Ureter (tissue), 1 donor: ENCODE measurements around the gene IDH1. TPM values are rescaled to one million over a fixed set of nuclear protein-coding genes. Genes with fewer than 3 reads are reported as not detected.
"Not testable (repeated sequence)": the region's sequence is repeated elsewhere in the genome, so short reads cannot be mapped to it uniquely, and the experiment has no call there.

ENCODE experiments used
- DNase-seq: peaks from one replicate; pipeline ENCODE4 v3.0.0-alpha.2; 2020; ENCODE audit warnings: low spot score
- total RNA-seq: library from RNA; stranded (reverse); gene quantifications from one replicate; pipeline ENCODE4 v1.2.4, GENCODE V29; 2023
- donor health status: DM: yes; HTN: yes; CAD: no.

The IDH1 gene
- 488 TPM for total RNA-seq

DNA sequence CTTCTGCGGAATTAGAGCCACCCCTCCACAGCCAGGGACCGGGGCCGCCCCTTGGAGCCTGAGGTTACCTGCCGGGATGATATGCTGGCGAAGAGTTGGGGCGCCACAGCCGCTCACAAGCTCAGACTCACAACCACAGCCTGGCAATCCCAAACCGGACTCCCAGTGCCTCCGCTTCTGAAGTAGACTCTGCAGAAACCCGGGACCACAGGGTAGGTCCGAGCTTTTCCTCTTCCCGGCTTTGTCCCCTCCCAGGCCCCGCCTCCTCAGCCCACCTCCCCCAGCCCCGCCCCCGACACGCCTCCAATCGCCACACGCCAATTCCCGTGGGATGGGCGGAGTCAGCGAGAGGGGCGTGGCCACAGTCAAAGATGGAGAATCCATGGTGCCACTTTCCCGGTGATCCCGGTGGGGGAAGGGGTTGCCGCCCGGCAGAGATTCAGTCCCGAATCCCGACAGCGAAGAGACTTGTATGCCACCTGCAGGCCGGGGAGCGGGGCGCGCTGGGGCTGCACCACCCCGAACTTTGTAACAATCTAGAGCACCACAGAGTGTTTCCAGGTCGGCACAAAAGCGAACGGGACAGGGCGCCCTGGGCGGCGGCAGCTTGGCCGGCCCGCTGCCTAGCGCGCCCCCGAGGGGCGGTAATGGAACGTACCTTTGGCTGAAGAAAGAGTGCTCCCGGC is at the start of gene IDH1:
TSS of gene IDH1 (minus strand) at position 201 of the 686 bp plus-strand sequence. CDS start 3,520 bp downstream, outside the sequence.
- peak; percentile 98 for DNase-seq

DNA sequence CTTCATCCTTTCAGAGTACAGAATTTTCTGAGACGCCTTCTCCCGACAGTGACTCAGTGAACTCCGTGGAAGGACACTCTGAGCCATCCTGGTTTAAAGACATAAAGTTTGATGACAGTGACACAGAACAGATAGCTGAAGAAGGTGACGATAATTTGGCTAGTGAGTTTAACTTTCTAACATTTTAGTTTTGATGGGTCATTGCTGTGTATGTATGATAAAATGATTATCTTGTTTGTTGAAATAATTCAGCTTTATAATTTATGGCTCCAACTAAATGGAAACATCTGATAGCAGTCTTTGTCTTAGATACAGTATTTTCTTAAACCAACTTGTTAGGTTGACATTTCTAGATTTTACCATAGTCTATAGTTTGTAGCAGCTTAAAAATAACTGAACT is 49.3 kb upstream of the IDH1 start:
- DNase-seq = no peak

DNA sequence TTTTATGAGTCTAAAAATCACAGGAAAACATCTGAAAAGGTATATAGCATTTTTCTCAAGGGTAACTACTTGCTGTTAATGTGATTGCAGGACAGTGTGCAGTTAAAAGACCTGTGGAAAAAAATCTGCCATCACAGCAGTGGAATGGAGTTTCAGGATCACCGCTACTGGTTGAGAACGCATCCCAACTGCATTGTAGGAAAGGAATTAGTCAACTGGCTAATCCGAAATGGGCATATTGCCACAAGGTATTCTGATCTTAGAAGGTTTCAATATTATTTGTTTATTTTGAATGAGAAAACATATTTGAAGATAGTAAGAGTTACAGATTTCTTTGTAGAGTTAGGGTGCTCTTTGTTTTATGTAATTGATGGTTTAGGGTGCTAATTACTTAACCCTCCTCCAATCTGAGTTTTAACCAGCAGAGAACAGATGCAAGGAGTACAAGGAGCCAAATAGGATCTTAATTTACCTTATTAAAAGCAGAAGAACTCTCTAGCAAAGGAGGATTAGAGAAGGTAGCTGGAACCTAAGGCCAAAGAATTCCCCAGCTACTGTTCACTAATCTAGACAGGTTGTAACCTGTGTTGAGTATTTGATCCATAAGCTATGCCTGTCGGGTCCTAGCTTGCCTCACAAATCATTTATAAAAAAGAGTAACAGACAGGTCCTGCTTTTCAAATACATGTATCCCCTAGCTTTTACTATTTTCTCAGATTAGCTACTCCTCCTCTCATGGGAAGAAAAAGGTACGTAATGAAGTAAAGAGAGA is 46.2 kb upstream of the IDH1 start:
- DNase-seq = no peak

DNA sequence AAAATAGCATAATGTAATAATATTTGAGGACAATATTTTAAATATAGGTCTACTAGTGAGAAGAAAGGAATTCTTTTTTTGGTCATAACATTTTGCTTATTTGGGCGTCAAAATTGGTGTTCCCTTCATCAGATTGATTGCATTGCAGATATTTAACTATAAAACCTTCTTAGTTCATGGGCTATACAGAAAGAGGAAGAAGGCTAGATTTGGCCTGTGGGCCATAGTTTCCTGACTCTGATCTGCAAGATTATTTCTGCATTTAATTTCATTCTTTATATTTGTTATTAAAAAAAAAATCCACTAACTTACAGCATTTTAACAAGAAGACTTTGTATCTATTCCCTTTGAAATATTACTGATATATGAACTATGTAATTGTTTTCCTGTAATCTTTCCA is 43.1 kb upstream of the IDH1 start:
- DNase-seq = no peak

DNA sequence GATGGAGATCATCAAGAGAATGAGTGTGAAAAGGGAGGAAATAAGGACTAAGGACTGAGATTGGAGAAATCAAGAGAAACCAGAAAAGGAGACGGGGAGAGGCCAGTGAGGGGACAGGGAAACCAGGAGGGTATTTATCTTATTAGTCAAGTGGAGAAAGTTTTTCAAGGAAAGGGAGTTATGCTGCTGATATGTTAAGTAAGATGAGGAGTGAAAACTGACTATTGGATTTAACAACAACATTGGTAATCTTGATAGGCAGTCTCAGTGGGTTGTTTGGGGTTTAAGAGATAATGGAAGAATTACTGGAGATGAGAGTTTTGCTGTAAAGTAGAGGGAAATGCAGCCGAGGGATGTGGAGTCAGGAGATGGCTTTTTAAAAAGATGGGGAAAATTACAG is 41.7 kb upstream of the IDH1 start:
- no peak for DNase-seq

DNA sequence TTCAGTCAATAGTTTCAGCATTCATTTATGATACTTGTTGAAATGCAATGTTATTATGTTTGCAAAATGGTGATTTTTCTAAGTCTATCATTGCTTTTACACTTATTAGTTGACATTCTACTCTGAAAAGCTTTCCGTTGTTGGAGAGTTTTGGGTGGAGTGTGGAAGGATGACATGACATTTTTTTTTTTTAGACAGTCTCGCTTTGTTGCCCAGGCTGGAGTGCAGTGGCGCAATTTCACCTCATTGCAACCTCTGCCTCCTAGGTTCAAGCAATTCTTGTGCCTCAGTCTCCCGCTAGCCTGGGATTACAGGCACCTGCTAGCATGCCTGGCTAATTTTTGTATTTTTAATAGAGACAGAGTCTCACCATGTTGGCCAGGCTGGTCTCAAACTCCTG is 41.0 kb upstream of the IDH1 start:
- no peak for DNase-seq

DNA sequence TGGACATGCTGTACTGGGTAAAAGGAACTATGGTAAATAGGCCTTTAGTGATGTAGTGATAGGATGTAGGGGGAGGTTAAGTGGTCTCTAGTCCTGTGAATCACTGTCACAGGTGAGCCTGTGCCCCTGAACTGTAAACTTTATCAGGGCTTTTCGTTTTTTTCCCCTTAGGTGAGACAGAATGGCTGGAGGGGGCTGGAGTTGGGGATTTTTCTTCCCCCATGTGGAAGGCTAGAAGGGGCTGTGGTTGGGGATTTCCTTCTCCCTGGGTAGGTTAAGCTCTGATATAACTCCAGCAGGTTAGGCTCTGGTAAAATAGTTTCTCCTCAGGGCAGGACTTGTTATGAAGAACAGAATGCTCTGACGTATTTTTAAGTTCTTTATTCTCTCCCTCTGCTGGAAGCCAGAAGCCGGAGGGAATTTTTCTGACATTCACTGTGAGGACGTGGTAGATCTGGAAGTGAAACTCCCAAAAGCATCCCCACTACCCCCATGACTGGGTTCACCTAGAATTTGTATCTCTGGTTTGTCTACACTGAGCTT is 39.7 kb upstream of the IDH1 start:
- no peak for DNase-seq

DNA sequence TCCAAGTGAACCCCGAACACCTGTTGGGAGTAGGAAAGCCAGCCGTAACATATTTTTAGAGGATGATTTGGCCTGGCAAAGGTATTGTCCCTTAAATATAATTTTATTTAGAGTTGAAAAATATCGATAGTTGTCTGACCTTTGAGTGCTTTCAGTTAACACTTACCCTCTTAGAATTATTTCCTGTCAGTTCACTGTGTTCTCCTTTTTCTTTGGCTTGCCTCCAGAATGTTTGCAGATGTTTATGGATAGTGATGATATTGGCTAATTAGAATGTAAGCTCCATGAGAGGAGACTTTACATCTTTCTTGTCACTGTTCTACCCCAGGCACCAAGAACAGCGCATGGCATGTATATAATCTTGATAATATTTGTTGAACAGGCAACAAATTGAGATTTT is 31.0 kb upstream of the IDH1 start:
- DNase-seq = no peak

DNA sequence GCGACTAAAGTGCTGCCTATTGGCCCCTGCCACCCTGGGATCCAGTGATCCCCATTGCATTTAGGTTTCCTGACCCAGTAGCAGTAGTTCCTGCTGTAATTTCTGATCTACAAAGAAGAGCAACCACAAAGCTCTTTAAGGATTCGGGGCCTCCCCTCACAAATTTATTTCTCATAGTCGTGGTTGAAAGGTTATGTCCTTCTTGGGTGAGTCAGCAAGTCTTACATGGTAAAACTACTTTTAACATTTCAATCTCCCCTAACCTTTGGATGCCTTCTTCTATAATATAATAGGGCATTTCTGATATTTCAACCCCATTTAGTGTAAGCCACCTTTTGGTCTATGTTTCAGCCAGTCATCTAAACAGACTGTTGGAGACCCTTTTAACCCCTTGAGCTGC is 26.1 kb upstream of the IDH1 start:
- DNase-seq = no peak

DNA sequence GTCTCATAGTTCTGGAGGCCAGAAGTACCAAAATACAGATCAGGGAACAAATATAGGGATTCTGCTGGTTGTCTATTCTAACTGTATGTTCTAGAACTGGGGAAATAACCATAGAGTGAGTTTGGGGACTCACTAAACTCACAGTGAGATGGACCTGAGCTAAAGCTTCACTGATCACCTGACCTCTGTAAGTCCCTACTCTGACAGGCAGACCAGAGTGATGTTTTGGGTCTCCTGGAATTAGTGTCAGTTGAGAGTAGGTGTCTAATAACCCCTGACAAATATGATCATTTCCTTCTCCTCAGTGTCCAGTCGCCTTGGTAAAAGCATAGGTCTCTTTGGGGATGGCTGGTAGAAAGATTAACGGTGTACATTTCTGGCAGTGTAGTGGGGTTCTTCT is 25.4 kb upstream of the IDH1 start:
- no peak for DNase-seq

DNA sequence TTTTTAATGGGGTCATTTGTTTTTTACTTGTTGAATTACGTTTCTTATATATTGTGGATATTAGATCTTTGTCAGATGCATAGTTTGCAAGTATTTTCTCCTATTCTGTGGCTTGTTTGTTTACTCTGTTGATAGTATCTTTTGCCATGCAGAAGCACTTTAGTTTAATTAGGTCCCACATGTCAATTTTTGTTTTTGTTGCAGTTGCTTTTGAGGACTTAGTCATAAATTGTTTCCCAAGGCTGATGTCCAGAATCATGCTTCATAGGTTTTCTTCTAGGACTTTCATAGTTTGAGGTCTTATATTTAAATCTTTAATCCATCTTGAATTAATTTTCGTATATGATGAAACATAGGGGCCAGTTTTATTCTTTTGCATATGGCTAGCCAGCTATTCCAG is 24.4 kb upstream of the IDH1 start:
- DNase-seq = no peak

DNA sequence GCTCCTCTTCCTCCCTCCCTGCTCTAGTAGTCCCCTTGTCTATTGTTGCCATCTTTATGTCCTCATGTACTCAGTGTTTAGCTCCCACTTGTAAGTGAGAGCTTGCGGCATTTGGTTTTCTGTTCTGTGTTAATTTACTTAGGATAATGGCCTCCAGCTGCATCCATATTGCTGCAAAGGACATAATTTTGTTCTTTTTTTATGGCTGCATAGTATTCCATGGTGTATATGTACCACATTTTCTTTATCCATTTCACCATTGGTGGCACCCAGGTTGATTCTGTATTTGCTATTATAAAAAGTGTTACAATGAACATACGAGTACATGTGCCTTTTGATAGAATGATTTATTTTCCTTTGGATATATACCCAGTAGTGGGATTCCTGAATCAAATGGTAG is 23.7 kb upstream of the IDH1 start:
- DNase-seq = no peak

DNA sequence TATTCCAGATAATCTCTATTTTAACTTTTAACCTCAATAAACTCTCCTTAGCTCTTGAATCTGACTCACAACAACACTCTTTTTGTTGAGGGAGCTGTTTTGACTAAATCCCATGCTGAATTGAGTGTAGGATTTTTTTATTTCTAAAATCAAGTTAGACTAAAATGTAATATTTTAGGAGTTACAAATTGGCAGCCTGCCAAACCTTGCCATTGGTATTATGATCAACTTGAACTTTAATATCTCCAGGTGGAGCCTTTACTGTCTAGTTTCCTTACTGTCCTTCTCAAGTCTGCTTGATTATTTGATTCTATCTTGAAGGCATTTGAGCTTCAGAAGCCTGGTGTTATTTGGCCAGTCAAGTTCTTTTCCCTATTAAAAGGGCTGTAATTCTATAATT is 19.9 kb upstream of the IDH1 start:
- no peak for DNase-seq

DNA sequence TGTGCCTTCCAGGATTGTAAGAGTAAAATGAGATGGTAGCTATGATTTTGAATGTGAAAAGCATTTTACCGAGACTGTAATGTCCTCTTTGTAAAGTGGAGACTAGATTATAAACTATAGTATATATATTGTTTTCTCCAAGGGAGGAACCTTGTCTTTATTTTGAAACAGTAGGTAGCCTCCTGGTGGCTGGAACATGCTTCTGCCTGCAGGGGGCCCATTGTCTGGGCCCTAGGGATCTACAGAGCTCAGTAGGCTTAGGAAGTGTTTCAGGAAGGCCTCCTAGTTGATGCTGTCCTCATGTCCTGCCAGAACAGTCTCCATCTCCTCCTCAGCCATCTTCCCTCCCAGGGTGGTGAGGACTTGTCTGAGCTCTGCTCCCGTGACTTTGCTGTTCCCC is 14.2 kb upstream of the IDH1 start:
- DNase-seq = no peak

DNA sequence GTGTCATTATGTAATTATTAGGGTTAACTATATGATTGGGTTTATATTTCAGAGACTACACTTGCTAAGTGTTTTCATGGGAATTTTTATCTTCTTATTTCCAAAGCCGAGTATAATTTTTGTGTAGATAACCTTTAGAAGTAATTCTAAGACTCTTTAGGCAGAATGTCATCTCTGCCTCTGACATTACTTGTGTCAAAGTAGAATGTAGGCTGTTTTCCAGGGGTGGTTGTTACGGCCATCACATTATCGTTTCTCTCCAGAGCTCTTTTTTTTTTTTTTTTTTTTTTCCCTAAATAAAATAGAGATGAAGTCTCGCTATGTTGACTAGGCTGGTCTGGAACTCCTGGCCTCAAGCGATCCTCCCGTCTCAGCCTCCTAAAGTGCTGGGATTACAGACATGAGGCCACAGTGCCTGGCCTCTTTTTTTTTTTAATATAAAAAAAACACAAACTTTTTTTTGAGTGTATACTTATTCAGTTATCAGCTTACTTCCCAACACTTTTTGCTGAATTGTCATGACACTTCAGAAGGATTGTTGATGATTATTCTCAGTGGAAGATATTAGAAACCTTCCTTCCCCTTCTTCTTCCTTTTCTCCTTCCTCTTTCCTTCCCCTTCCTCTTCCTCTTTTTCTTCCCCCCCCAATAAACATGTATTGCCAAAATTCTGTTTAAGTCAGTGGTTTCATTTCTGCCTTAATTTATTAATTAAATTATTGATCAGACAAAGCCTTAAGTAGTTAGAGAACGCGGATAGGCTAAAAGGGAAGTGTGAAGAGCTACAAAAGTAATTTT is 13.5 kb upstream of the IDH1 start:
- DNase-seq = no peak

DNA sequence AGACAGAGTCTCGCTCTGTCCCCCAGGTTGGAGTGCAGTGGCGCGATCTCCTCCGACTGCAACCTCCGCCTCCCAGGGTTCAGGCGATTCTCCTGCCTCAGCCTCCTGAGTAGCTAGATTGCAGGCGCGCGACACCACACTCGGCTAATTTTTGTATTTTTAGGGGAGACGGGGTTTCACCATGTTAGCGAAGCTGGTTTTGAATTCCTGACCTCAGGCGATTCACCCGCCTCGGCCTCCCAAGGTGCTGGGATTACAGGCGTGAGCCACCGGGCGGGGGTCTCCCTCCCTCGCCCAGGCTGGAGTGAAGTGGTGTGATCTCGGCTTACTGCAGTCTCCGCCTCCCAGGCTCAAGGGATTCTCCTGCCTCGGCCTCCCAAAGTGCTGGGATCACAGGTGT is 12.7 kb upstream of the IDH1 start:
- not testable (repeated sequence) for DNase-seq

DNA sequence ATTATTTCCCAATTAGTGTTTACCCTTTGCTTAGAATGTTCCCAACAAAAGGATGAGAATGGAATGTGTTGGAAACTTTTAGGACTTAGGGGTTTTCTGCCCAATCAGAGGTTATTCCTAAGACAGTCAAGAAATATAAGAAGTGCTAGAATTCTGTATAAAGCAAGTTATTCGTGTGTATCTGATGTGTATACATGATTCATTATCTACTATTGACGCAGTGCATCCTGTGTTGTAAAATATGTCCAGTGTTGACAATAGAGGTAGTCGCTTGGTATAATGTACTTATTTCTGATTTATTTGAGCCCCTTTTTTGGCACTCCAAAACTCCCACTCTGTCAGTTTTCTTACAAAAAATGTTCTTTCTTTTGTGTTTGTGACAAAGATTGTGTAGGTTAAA is 12.1 kb upstream of the IDH1 start:
- no peak for DNase-seq

DNA sequence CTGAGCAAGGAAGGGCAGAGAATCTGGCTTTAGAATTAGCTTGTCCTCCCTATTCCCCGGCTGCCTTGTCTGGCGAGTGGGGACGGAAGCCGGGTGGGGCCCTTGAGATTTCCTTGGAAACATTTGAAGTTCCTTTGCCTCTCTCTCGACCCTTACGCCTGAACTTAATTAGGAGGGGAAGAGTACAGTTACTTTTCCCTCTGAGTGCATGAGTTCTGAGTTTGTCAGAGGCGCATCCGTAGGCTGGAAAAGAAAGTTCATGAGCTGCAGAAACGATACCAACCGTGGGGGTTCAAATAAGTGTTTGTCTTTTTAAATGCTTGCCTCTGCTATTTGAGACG is 11.7 kb upstream of the IDH1 start:
- no peak for DNase-seq

DNA sequence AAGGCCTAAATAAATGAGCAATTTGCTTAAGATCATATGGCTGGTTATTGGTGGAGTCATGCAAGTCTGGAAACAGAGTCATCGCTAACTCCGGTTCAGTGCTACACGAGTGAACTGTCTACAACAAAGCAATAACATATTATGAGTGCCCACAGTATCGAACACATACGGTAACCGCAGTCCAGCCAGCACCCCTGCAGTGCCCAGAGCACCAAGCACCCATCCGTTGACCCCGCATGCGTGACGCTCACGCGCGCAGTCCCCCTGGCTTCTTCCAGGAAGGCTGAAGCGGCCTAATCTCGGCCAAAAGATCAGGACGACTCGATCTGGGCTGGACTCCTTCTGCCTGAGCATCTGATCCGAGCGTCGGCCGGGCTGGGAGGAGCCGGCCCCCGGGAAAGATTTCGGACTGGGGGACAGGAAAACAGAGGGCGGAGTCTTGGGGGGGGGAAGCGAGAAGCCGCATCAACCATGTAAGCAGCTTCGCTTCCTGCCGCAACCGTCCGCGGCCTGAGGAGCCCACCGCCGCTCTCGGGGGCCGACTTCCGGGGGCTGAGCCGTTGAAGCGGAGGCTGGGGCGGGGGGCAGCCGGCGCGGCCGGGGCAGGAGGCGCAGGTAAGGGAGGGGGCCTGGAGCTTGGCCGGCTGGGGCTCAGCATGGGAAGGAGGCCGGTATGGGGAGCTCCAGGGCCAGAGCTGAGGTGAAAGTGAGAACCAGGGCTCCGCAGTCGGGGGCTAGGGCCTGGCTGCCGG is 11.1 kb upstream of the IDH1 start, which contains the start of gene PIKFYVE:
TSS of gene PIKFYVE (plus strand) at position 455 of the 752 bp plus-strand sequence. CDS start 5,265 bp downstream, outside the sequence.
- peak; percentile 96 for DNase-seq

DNA sequence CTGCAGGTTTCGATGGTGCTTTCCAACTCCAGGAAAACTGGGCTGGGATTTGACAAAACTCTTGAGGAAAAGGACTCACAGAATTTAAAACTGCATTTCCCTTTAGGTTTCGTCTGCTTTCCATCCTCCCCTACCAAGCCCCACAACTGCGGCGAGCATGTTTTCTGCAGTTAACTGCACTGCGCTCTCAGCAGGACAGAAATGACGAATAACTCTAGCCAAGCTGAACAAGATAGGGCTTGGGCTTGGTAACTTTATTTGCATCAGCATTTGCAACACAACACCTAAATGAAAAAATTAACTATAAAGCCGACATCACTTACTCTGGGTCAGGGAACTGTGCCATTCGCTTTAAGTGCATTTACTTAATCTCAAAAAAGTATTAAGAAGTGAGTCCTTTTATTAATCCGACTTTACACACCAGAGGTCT is 10.5 kb upstream of the IDH1 start:
- no peak for DNase-seq
